ENCODE data around the gene BICD2.
A peak's percentile ranks its signal among the peaks of the same experiment; 100 is the strongest.

The BICD2 gene

DNA sequence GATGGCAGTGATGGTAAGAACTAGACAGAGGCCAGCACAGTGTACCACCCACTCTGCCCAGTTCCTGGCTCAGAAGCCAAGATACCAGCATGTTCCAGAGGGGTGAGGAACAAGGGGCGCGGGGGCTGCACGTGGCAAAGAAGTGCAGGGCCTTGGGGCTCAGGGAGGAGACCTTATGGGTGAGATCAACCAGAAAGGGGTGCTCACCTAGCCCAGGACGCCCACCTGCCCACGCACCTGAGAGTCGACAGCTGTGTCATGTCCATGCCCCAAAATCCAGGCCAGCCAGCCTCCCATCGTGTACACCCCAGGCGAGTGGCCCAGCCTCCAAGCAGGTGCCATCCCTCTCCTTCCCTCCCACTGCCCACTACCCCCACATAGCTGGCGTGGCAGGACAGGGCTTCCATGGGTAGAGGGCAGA, 34.9 kb downstream of the BICD2 start:
- no peak for TF ChIP-seq CTCF (IDR thresholded peaks at IDR 0.05; ENCODE audit: borderline replicate concordance, control extremely low read depth, extremely low read depth, insufficient read depth, missing control alignments)
- DNase-seq (ENCODE audit: low spot score), result no peak
- in situ Hi-C loops (cut with MboI; ENCODE audit: low sequenced_read_pairs, unreplicated experiment), result no loop called here

GRCh38 chr9:92728831-92729734, 35.5 kb downstream of the BICD2 start:
- in situ Hi-C loops (cut with MboI; ENCODE audit: low sequenced_read_pairs, unreplicated experiment), result no loop called here
- DNase-seq (ENCODE audit: low spot score), result peak; percentile 80
- TF ChIP-seq CTCF (IDR thresholded peaks at IDR 0.05; ENCODE audit: borderline replicate concordance, control extremely low read depth, extremely low read depth, insufficient read depth, missing control alignments), result no peak

DNA sequence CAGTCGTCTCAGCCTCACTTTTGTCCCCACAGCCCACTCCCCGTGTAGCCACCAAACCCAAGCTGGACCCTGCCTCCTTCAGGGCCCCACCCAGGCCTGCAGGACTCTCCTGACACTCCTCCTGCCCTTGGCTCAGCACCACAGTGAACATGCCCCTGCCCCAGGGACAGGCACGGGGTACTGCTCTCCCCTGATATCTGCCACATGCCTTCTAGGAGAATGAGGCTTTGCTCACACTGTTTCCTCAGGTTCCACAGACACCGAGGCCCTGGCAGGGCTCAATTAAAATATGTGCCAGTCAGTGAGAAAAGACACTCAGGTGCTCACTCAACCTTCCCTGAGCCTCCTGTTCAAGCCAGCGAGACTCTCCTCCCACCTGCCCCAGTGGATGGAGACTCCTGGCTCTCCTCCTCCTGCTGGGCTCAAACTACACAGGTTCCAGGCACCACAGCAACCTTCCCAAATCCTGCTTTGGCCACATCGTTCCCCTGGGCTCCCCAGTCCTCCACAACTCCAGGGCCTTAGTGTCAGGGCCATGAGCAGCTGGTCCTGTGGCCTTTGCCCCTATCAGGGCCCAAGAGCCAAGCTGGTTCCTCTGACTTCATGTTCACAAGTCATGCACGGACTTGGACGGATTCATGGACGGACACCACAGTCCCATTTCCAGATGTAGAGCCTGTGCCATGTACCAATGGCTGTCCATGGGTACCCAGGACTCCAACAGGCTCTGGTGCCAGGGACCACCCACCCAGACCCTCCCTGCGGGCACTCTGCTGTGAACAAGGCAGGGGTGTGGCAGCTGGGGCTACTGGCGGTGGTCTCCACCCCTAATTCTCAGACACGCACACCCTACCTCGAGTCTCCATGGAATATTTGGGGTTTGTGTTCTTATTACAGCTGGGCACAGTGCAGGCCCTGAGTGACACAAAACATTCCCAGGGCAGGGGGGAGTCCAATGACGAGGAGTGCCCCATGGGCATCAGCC, 36.6 kb downstream of the BICD2 start:
- no peak for TF ChIP-seq CTCF (IDR thresholded peaks at IDR 0.05; ENCODE audit: borderline replicate concordance, control extremely low read depth, extremely low read depth, insufficient read depth, missing control alignments)
- DNase-seq (ENCODE audit: low spot score), result no peak
- in situ Hi-C loops (cut with MboI; ENCODE audit: low sequenced_read_pairs, unreplicated experiment), result no loop called here

DNA sequence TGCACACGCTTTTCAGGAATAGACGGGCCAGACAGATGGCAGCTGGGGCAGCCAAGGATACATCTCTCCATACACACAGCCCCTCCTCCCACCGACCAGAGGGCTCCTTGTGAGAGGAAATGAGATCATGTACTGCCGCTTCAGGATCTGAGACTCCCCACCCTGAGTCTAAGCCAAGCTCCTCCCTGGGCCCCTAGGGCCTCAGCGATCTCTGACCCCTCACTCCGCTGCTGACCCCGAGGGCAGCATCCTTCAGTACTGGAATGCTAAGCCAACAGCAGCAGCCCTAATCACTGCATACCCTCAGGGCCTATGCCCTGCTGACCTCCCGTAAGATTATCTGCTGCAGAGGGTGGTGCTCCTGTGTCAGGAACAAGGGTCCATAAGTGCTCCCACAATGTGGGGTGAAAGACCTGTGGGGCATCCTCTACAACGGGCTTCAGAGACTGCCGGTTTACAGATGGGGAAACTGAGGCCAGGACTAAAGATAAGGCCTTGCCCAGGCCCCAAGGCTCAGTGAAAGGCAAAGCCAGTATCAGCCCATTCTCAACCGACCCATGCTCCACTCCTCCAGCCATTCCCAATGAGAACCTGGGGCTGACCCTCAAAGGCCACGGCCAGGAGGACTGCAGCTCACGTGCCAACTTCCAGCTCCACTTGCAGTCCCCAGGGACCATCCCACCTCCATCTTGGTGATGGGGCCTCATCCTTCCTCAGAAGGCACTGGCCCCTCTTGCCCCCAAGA, 37.5 kb downstream of the BICD2 start:
- DNase-seq (ENCODE audit: low spot score), result no peak
- in situ Hi-C loops (cut with MboI; ENCODE audit: low sequenced_read_pairs, unreplicated experiment), result no loop called here
- no peak for TF ChIP-seq CTCF (IDR thresholded peaks at IDR 0.05; ENCODE audit: borderline replicate concordance, control extremely low read depth, extremely low read depth, insufficient read depth, missing control alignments)

GRCh38 chr9:92726348-92726747, 38.3 kb downstream of the BICD2 start:
- TF ChIP-seq CTCF (IDR thresholded peaks at IDR 0.05; ENCODE audit: borderline replicate concordance, control extremely low read depth, extremely low read depth, insufficient read depth, missing control alignments), result no peak
- in situ Hi-C loops (cut with MboI; ENCODE audit: low sequenced_read_pairs, unreplicated experiment), result no loop called here
- DNase-seq (ENCODE audit: low spot score), result no peak

GRCh38 chr9:92725766-92726165, 38.9 kb downstream of the BICD2 start:
- no peak for TF ChIP-seq CTCF (IDR thresholded peaks at IDR 0.05; ENCODE audit: borderline replicate concordance, control extremely low read depth, extremely low read depth, insufficient read depth, missing control alignments)
- in situ Hi-C loops (cut with MboI; ENCODE audit: low sequenced_read_pairs, unreplicated experiment), result no loop called here
- no peak for DNase-seq (ENCODE audit: low spot score)

All from GM13976 (cell line).